B cell (primary cell): Measurements from ENCODE around the gene CHTF18.

ENCODE experiments used
- EZH2 ChIP-seq: IDR thresholded peaks from 2 replicates; pipeline ENCODE4 v1.6.1; 2012; ENCODE audit warnings: borderline replicate concordance, low read depth, mild to moderate bottlenecking, moderate library complexity, low read length; ENCODE audit not compliant: insufficient read depth, poor library complexity, severe bottlenecking
- TF ChIP-seq, protein P1 (sequence below): fragments of 200-600 bp; IDR thresholded peaks from one replicate; pipeline ENCODE4 v1.8.0; 2022; ENCODE audit warnings: antibody characterized with exemption, mild to moderate bottlenecking

DNA sequence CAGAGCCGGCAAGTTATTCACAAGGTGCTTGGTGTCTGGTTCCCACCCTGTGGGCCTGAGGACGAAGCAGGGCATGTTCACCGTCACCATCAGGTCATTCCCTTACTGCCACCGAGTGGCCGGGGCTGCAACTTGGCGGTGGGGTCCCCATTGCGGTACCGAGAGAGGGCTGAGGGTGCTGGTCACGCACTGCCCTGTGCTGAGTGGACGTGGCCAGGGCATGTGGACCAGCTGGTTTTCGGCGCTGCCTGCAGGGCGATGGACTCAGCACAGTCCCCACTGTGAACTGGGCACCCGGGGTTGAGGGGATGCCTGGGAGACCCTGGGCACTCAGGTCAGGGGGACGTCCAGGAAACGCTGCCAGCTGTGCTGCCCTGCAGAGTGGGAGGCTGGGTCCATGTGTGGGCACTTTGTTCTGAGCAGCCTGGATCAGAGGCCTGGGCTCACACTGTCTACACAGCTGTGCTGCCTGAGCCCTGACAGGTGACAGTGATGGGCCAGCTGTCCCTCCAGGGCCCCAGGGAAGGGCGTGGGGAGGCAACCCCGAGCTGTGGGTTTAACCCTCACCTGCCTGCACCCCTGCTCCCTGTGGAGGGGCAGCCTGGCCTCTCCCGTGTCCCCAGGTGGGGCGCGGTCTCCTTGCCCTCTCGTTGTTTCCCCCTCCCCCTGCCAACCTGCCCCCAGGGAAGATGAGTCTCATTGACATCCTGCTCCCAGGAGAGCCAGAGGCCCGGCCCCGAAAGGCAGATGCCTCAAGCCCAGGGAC lies 51.4 kb downstream of the CHTF18 start:
- TF ChIP-seq, protein P1, sequence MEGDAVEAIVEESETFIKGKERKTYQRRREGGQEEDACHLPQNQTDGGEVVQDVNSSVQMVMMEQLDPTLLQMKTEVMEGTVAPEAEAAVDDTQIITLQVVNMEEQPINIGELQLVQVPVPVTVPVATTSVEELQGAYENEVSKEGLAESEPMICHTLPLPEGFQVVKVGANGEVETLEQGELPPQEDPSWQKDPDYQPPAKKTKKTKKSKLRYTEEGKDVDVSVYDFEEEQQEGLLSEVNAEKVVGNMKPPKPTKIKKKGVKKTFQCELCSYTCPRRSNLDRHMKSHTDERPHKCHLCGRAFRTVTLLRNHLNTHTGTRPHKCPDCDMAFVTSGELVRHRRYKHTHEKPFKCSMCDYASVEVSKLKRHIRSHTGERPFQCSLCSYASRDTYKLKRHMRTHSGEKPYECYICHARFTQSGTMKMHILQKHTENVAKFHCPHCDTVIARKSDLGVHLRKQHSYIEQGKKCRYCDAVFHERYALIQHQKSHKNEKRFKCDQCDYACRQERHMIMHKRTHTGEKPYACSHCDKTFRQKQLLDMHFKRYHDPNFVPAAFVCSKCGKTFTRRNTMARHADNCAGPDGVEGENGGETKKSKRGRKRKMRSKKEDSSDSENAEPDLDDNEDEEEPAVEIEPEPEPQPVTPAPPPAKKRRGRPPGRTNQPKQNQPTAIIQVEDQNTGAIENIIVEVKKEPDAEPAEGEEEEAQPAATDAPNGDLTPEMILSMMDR: no peak
- no peak for TF ChIP-seq EZH2
